ENCODE data around the gene BRPF1. TPM values are rescaled to one million over a fixed set of nuclear protein-coding genes. Genes with fewer than 3 reads are reported as not detected.
A peak's percentile ranks its signal among the peaks of the same experiment; 100 is the strongest.

BRPF1 gene
- total RNA-seq, 1 experiment from 2014 or later, result 23.8 TPM

- DNase-seq (ENCODE audit: low spot score), result no peak
Measured at GRCh38 chr3:9701006-9701405, 30.5 kb upstream of the BRPF1 start.

GRCh38 chr3:9701711-9702110, 29.8 kb upstream of the BRPF1 start:
- no peak for DNase-seq (ENCODE audit: low spot score)

DNA sequence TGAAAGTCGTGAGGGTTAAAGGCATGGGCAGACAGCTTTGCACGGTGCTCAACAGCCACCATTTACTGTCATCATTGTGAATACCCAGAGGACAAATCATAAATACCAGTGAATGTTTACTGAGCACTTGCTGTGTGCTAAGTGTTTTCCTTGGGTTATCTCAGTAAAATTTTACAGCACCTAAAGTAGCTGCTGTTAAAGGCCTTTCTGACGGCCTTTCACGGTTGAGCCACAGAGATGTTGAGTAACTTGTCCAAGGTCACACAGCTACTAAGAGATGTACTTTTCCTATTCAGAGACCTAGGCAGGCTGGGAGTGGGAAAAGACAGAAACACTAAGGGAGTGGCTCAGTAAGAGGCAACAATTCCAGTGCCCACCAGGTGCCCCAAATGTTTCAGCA, 28.3 kb upstream of the BRPF1 start:
- DNase-seq (ENCODE audit: low spot score), result no peak

DNA sequence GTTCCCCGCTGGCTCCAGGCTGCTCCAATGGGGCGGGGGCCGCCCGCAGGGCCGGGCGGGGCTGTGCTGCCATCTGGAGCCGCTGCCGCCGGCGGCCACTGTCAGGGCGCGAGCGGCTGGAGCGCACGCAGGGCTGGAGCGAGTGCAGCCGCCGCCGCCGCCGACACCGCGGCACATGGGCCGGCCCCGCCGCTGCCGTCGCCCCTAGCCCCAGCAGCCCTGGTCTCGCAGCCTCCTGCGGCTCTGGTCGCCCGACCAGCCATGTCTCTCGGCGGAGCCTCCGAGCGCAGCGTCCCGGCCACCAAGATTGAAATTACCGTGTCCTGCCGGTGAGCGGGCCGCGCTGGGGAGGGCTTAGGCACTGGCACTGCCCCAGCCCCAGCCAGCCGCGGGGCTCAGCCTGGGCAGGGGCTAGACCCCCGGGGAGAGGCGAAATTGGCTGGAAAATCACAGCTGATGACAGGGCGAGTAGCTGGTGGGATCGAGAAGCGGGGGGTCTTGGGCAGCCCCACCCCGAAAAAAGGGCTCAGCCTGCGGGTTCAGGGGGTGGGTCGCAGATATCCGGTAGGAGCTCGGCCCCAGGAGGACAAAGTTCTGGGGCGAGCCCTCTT, 27.7 kb upstream of the BRPF1 start, which contains the start of gene CPNE9:
Gene CPNE9, plus strand, starts transcription at position 98 of the 611 bp plus-strand sequence. Its CDS starts 164 bp downstream, at position 262.
- no peak for DNase-seq (ENCODE audit: low spot score)

DNA sequence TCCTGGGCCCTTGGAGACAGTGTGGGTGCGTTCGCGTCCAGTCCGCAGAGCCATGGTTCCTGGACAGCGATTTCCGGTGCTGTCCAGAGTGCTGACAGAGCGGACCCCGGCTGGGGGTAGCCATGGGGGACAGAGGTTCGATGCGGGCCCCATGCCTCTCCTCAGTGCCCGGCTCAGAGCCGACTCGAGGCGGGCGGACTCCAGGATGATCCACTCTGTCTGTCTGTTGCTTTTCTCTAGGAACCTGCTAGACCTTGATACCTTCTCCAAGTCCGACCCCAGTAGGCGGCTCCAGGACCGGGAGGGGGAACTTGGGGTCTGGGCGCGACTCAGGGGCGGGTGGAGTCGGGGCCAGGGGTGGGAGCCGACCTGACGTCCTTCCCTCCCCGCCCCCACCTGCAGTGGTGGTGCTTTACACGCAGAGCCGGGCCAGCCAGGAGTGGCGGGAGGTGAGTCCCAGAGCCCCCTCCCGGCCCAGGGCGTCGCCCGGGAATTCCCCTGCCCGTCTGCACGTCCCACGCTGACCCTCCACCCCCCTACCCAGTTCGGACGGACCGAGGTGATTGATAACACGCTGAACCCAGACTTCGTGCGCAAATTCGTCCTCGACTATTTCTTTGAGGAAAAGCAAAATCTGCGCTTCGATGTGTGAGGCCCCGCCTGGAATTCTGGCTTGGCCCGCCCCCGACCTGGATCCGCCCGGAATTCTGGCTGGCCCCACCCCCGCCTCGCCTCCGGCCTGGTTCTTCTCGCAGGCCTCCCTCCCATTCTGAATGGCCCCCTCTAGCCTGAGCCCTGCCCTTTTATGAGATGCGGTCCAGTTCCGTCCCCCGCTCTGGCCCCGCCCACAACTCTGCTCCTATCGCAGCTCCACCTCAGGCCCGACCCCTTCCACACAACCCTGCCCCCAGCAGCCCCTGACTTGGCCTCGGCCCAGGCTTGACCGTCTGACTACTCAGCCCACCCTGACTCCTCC, 26.9 kb upstream of the BRPF1 start:
- DNase-seq (ENCODE audit: low spot score), result peak; percentile 7

- no peak for DNase-seq (ENCODE audit: low spot score)
Measured at GRCh38 chr3:9710174-9710739, 21.3 kb upstream of the BRPF1 start.

DNA sequence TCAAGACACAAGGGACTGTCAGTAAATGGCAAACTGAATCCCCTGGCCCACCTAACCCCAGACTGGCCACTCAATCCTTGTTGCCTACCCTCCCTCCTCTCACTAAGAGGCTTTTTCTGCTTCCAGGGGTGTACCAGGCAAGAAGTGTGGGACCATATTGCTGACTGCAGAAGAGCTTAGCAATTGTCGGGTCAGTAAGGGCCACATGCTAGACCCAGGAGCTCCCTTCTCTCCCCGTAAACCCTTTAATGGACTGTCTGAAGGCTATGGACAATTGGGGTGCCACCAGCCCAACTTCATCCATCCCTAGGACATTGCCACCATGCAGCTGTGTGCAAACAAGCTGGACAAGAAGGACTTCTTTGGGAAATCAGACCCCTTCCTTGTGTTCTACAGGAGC, 19.1 kb upstream of the BRPF1 start:
- DNase-seq (ENCODE audit: low spot score), result no peak

- no peak for DNase-seq (ENCODE audit: low spot score)
Measured at GRCh38 chr3:9713142-9713541, 18.4 kb upstream of the BRPF1 start.

DNA sequence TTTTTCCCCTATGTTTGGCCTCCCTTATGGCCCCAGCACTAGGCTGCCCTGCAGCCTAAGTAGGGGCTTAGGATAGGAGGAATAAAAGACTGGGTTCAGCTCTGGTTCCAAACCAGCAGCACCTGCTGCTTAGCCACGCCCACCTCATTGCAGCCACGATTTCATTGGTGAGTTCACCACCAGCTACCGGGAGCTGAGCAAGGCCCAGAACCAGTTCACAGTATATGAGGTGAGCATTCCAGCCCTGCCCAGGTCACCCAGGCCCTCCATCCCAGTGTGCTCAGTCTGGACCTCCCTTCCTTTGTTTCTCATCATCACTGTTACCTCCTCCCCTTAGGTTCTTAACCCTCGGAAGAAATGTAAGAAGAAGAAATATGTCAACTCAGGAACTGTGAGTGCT, 16.4 kb upstream of the BRPF1 start:
- DNase-seq (ENCODE audit: low spot score), result peak; percentile 20

DNA sequence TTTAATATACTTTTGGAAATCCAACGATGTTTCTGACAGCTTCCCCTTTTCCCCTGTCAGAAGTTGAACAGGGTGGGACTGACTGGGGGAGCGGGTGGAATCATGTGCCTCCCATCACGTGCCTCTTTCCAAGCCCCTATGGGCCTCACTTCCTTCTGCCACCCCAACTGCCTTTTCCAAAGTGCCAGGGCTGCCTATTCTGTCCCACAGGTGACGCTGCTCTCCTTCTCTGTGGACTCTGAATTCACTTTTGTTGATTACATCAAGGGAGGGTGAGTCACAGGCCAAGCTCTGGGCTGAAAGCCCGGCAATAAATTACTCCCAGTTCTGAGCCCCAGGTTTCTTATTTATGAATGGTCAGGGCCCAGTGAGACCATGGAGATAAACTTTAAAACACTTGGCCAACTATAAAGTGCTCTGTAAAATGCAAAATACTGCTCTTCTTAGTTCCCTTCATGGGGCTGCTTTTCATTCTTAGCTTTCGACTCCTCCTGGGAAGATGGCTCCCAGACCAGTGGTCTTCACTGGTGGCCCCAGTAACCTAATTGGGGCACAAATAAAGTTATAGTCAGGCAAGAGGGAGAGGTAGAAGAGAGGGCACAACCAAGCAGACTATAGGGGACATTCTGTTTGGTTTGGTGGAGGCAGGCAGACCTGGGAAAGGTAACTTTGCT, 15.6 kb upstream of the BRPF1 start:
- DNase-seq (ENCODE audit: low spot score), result peak; percentile 79

- no peak for DNase-seq (ENCODE audit: low spot score)
Measured at GRCh38 chr3:9716801-9717555, 14.6 kb upstream of the BRPF1 start.

GRCh38 chr3:9717563-9717962, 14.0 kb upstream of the BRPF1 start:
- no peak for DNase-seq (ENCODE audit: low spot score)

DNA sequence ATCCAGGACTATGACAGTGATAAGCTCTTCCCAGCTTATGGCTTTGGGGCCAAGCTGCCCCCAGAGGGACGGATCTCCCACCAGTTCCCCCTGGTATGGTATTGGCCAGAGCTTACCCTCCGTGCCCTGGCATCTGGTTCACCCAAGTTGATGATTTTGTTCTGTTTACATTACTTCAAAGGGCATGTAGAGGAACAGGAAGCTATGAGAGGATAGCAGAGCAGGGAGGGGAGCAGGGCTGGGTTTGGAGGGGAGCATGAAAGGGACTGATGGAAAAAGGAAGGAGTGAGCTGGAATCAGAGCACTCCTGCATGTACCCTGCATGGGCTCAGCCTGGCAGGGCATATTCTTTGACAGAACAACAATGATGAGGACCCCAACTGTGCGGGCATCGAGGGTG, 13.4 kb upstream of the BRPF1 start:
- no peak for DNase-seq (ENCODE audit: low spot score)

DNA sequence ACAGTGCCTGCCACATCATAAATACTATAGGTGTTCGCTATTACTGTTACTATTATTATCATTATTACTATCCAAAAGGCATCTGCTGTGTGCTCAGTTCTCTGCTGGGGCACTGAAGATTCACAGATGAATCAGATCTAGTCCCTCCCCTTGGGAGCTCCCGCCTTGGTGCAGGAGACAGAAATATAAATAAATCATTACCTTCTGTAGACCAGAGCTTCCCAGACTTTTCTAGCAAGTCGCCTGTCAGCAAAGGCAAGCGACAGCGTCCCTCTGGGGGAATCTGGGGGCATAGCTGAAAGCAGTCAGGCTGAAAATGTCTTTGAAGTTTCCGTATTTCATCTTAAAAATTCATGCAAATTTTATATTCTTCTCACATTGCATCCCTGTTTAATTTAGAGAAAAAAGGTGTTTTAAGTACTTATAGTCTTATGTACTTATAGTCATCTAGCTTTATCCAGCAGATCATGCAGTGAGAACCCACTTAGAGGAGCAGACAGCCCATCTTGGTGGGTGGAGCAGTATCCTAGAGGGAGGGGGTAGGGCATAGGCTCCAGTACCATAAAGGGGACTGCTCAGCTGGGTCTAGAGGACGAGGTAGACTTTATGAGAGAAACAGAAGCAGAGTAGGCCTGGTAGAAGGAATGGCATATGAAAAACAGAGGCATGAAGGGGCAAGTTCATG, 10.4 kb upstream of the BRPF1 start:
- DNase-seq (ENCODE audit: low spot score), result no peak

DNA sequence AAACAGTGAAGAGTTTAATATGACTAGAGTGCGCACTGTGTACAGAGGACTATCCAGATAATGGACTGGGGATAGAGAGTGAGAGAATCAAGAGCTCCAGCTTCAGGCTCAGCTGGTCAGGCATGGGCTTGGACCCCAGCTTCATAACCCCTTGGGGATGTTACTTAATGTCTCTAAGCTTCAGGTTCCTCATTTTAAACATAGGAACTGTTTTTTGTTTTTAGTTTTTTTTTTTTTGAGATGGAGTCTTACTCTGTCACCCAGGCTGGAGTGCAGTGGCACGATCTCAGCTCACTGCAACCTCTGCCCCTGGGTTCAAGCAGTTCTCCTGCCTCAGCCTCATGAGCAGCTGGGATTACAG, 9.9 kb upstream of the BRPF1 start:
- no peak for DNase-seq (ENCODE audit: low spot score)

DNA sequence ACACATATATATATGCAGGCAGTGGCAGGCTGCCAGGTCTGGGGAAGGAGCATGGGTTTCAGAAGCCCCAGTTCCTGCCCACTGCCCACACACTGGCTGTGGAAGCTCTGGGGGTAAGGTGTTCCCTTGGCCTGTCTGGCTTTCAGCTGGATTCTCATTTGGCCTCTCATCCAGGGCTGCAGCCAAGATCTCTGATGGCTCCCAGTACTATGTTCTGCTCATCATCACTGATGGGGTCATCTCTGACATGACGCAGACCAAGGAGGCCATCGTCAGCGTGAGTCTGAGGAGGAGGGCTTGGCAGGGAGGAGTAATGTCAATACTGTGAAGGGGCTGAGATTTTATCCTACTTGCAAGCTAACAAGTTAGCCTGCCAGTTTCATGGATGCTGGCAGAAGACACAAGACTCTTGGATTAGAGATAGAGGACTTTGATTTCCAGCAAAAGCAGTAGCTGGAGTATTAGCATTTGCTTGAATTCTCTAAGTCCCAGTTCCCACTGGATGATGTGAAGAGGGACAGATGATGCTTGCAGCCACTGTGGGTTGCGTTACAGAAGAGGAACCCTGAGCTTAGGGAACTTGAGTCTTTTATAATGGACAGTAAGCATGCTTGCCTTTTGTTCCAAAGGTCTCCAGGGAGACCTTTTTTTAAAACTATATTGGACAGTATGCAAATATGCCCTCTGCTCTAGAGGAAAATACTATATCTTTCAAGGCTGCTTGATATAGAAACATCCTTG, 5.6 kb upstream of the BRPF1 start:
- no peak for DNase-seq (ENCODE audit: low spot score)

DNA sequence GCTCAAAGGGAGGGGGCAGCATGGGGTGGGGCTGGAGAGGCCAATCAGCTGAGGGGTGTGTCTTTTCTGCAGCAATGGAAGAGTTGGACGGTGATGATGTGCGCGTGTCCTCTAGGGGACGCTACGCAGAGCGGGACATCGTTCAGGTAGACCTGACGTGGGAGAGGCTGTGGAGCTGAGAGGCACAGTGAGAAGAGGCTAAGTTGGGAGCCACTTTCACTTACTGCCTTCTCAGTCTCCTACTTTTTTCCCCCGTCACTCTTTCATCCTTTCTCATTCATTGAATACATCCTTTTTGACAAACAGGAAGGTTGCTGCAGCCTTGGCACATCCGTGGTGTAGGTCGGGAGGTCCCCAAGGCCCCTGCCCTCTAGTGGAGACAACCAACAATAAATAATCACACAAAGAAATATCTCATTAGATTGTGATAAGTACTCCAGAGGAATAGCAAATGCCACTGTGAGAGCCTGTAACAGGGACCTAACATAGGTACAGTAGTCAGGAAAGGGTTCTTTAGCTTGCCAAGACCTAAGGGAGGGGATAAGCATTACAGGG, 4.4 kb upstream of the BRPF1 start:
- DNase-seq (ENCODE audit: low spot score), result peak; percentile 19

DNA sequence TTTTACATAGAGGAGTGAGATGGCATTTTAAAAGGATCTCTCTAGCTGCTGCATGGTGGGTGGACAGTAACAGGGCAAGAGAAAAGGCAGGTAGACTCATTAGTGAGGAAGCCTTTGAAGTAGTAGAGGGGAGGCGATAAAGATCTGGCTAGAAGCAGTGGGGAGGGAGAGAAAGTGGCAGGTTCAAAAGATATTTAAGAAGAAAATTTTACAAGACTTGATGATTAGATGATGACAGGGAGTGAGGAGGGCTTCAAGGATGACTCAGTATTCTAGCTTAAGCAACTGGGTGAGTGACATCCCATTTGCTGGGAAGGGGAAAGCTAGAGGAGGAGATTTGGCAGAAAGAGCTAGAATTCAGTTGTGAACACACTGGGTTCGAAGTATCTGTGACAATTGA, 3.8 kb upstream of the BRPF1 start:
- DNase-seq (ENCODE audit: low spot score), result no peak

- no peak for DNase-seq (ENCODE audit: low spot score)
Measured at GRCh38 chr3:9729419-9729818, 2.1 kb upstream of the BRPF1 start.
